ENCODE results near the gene CERS5.

DNA sequence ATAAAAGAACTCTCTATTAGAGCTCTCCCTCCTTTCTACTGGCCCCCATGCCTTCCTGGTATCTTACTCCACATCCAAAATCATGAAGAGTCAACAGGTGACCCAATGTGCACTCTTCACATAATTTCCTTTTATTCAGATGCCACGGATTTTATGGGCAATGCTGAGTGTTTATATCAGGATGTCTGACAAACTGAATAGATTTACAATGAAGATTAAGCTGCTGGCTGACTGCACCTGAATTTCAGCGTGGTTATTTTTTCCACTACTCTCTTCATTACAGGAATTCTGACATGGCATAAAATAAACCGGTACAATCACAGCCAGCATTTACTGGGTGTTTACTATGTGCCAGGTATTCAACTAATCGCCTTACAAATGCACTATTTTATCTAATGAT lies 29.4 kb upstream of the CERS5 start:
- TF ChIP-seq, protein P1, sequence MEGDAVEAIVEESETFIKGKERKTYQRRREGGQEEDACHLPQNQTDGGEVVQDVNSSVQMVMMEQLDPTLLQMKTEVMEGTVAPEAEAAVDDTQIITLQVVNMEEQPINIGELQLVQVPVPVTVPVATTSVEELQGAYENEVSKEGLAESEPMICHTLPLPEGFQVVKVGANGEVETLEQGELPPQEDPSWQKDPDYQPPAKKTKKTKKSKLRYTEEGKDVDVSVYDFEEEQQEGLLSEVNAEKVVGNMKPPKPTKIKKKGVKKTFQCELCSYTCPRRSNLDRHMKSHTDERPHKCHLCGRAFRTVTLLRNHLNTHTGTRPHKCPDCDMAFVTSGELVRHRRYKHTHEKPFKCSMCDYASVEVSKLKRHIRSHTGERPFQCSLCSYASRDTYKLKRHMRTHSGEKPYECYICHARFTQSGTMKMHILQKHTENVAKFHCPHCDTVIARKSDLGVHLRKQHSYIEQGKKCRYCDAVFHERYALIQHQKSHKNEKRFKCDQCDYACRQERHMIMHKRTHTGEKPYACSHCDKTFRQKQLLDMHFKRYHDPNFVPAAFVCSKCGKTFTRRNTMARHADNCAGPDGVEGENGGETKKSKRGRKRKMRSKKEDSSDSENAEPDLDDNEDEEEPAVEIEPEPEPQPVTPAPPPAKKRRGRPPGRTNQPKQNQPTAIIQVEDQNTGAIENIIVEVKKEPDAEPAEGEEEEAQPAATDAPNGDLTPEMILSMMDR (IDR thresholded peaks at IDR 0.05; ENCODE audit: low read depth, low read length), result no peak
- no peak for TF ChIP-seq EZH2phosphoT487 (IDR thresholded peaks at IDR 0.05; ENCODE audit: low read depth)

Measured in OCI-LY3 (cell line).